ENCODE data around the gene STKLD1. TPM values are rescaled to one million over a fixed set of nuclear protein-coding genes. Genes with fewer than 3 reads are reported as not detected.

The STKLD1 gene
- total and polyA plus RNA-seq, 2 experiments from 2014 or later, result 2.2 to 5.1 TPM

GRCh38 chr9:133335924-133336811 is 40.0 kb upstream of the STKLD1 start, which contains the start of gene SURF6:
Gene SURF6, minus strand, starts transcription at chr9:133336188. Its CDS starts 56 bp downstream, at chr9:133336132.
- Histone ChIP-seq H3K36me3 (peaks cover 26% of the 10 kb centered on the region), H3K4me3 (peak within 1 kb of the TSS; percentile 91), H3K27me3 (no peaks in the 10 kb centered on the region), H3K27ac (peak within 1 kb of the TSS; percentile 78), H3K4me1 (ENCODE audit: low read depth) (peaks cover 5% of the 10 kb centered on the region), H3K9me3 (ENCODE audit: low read depth) (no peaks in the 10 kb centered on the region)
- no peak for TF ChIP-seq CTCF (IDR thresholded peaks at IDR 0.05; ENCODE audit: low read depth, low read length)
- peak; percentile 92 to 95 for DNase-seq (ENCODE audit: low read depth in 1 of 2, low spot score in 1 of 2)

GRCh38 chr9:133339641-133340040 is 36.5 kb upstream of the STKLD1 start:
- peaks cover 5% of the 10 kb centered on the region for H3K4me1 ChIP-seq (ENCODE audit: low read depth)
- TF ChIP-seq CTCF (IDR thresholded peaks at IDR 0.05; ENCODE audit: low read depth, low read length), result no peak
- H3K36me3 ChIP-seq, result peaks cover 16% of the 10 kb centered on the region
- no peaks in the 10 kb centered on the region for H3K27me3 ChIP-seq
- H3K4me3 ChIP-seq, result no peak overlapping the region
- no peak overlapping the region for H3K27ac ChIP-seq
- H3K9me3 ChIP-seq (ENCODE audit: low read depth), result no peaks in the 10 kb centered on the region
- DNase-seq (ENCODE audit: low read depth in 1 of 2, low spot score in 1 of 2), result no peak

- Histone ChIP-seq H3K9me3 (ENCODE audit: low read depth) (no peaks in the 10 kb centered on the region), H3K27me3 (no peaks in the 10 kb centered on the region), H3K36me3 (peaks cover 16% of the 10 kb centered on the region), H3K27ac (no peak overlapping the region), H3K4me3 (no peak overlapping the region), H3K4me1 (ENCODE audit: low read depth) (peaks cover under 1% of the 10 kb centered on the region)
- DNase-seq (ENCODE audit: low read depth in 1 of 2, low spot score in 1 of 2), result no peak
- TF ChIP-seq CTCF (IDR thresholded peaks at IDR 0.05; ENCODE audit: low read depth, low read length), result no peak
Observed at GRCh38 chr9:133340256-133340655, 35.9 kb upstream of the STKLD1 start.

- Histone ChIP-seq H3K36me3 (peaks cover 19% of the 10 kb centered on the region), H3K9me3 (ENCODE audit: low read depth) (no peaks in the 10 kb centered on the region), H3K27ac (no peak overlapping the region), H3K27me3 (no peaks in the 10 kb centered on the region), H3K4me3 (no peak overlapping the region), H3K4me1 (ENCODE audit: low read depth) (no peaks in the 10 kb centered on the region)
- no peak for TF ChIP-seq CTCF (IDR thresholded peaks at IDR 0.05; ENCODE audit: low read depth, low read length)
- DNase-seq (ENCODE audit: low read depth in 1 of 2, low spot score in 1 of 2), result no peak
Observed at GRCh38 chr9:133340916-133341315, 35.2 kb upstream of the STKLD1 start.

- peaks cover 2% of the 10 kb centered on the region for H3K4me1 ChIP-seq (ENCODE audit: low read depth)
- no peak overlapping the region for H3K4me3 ChIP-seq
- H3K36me3 ChIP-seq, result peaks cover 19% of the 10 kb centered on the region
- H3K9me3 ChIP-seq (ENCODE audit: low read depth), result no peaks in the 10 kb centered on the region
- H3K27ac ChIP-seq, result no peak overlapping the region
- DNase-seq (ENCODE audit: low read depth in 1 of 2, low spot score in 1 of 2), result no peak
- no peaks in the 10 kb centered on the region for H3K27me3 ChIP-seq
- TF ChIP-seq CTCF (IDR thresholded peaks at IDR 0.05; ENCODE audit: low read depth, low read length), result no peak
Observed at GRCh38 chr9:133341369-133342068, 34.6 kb upstream of the STKLD1 start.
